ENCODE measurements around the gene IMMT.

DNA sequence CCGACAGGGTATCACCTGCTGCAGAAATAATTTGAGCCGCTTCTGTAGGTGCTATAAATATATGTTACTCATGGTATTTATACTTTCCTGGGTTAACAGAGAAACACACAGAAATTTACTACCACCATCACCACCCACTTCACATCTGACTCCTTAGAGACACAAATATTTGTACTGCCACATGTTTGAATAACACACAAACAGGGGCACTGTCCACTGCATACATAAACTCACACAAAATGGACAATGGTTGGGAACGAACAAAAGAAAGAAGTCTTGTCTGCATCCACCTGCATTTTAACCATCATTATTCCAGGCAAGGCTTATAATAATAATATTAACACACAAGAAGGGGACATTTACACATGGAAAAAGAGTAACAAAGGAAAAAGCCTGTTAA, 24.0 kb downstream of the IMMT start:
- TF ChIP-seq EZH2 (IDR thresholded peaks at IDR 0.05; ENCODE audit: borderline replicate concordance, low read depth, low read length, severe bottlenecking) (no peak), POLR2A (IDR thresholded peaks at IDR 0.05; ENCODE audit: low read depth, low read length) (no peak), POLR2AphosphoS5 (IDR thresholded peaks at IDR 0.05; ENCODE audit: insufficient read depth, low read depth, low read length) (no peak)
- TF ChIP-seq, protein P1, sequence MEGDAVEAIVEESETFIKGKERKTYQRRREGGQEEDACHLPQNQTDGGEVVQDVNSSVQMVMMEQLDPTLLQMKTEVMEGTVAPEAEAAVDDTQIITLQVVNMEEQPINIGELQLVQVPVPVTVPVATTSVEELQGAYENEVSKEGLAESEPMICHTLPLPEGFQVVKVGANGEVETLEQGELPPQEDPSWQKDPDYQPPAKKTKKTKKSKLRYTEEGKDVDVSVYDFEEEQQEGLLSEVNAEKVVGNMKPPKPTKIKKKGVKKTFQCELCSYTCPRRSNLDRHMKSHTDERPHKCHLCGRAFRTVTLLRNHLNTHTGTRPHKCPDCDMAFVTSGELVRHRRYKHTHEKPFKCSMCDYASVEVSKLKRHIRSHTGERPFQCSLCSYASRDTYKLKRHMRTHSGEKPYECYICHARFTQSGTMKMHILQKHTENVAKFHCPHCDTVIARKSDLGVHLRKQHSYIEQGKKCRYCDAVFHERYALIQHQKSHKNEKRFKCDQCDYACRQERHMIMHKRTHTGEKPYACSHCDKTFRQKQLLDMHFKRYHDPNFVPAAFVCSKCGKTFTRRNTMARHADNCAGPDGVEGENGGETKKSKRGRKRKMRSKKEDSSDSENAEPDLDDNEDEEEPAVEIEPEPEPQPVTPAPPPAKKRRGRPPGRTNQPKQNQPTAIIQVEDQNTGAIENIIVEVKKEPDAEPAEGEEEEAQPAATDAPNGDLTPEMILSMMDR (IDR thresholded peaks at IDR 0.05; ENCODE audit: extremely low read depth in 1 of 2, insufficient read depth in 1 of 2, low read depth in 1 of 2, low read length in 2 of 2), result no peak

Data from endothelial cell of umbilical vein (primary cell).